Measurements from ENCODE around the gene FGA.
"Not testable (repeated sequence)": the region's sequence is repeated elsewhere in the genome, so short reads cannot be mapped to it uniquely, and the experiment has no call there.

The FGA gene

GRCh38 chr4:154595807-154596206 is 5.3 kb upstream of the FGA start:
- H3K4me1 Mint-ChIP-seq (ENCODE audit: low read depth): peaks cover under 1% of the 10 kb centered on the region

GRCh38 chr4:154594343-154594742 is 3.8 kb upstream of the FGA start:
- not testable (repeated sequence) for H3K36me3 Mint-ChIP-seq (ENCODE audit: low read depth); H3K4me1 Mint-ChIP-seq (ENCODE audit: low read depth); H3K27ac Mint-ChIP-seq; H3K9me3 Mint-ChIP-seq; DNase-seq; H3K4me3 Mint-ChIP-seq
- peaks cover 26% of the 10 kb centered on the region for H3K27me3 Mint-ChIP-seq

More at GRCh38 chr4:154595807-154596206, 5.3 kb upstream of the FGA start:
- no peak overlapping the region for H3K27ac Mint-ChIP-seq
- no peak overlapping the region for H3K4me3 Mint-ChIP-seq
- H3K36me3 Mint-ChIP-seq (ENCODE audit: low read depth): no peaks in the 10 kb centered on the region
- H3K27me3 Mint-ChIP-seq: peaks cover 20% of the 10 kb centered on the region
- no peak for DNase-seq
- no peaks in the 10 kb centered on the region for H3K9me3 Mint-ChIP-seq

DNA sequence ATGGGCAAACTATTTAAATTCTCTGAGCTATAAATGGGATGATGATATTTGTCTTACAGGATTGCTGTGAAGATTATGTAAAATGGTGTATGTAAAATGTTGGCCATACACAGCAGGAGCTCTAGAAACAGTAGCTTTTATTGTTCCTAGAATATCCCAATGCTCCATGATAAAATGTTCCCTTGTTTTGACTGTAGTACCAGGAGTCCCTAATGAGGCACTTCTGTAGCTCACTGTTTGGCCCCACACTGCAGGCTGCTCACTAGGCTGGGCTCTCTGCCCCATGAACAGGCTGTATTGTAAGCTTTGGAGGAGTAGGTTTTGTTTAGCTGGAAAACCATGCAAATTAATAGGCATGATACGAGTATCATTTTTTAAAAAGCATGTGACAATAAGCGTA is 3.3 kb upstream of the FGA start:
- Mint-ChIP-seq H3K27me3 (peaks cover 27% of the 10 kb centered on the region), H3K4me3 (no peak overlapping the region), H3K4me1 (ENCODE audit: low read depth) (no peaks in the 10 kb centered on the region), H3K27ac (no peak overlapping the region), H3K36me3 (ENCODE audit: low read depth) (no peaks in the 10 kb centered on the region), H3K9me3 (no peaks in the 10 kb centered on the region)
- no peak for DNase-seq

GRCh38 chr4:154591890-154592289 is 1.3 kb upstream of the FGA start:
- Mint-ChIP-seq H3K4me1 (ENCODE audit: low read depth) (no peaks in the 10 kb centered on the region), H3K4me3 (no peak overlapping the region), H3K9me3 (no peaks in the 10 kb centered on the region), H3K27me3 (peaks cover 25% of the 10 kb centered on the region), H3K36me3 (ENCODE audit: low read depth) (no peaks in the 10 kb centered on the region), H3K27ac (no peak overlapping the region)
- no peak for DNase-seq

GRCh38 chr4:154589296-154590197 is 995 bp downstream of the FGA start:
- peaks cover 33% of the 10 kb centered on the region for H3K27me3 Mint-ChIP-seq
- no peaks in the 10 kb centered on the region for H3K4me1 Mint-ChIP-seq (ENCODE audit: low read depth)
- no peak overlapping the region for H3K4me3 Mint-ChIP-seq
- H3K9me3 Mint-ChIP-seq: no peaks in the 10 kb centered on the region
- no peaks in the 10 kb centered on the region for H3K36me3 Mint-ChIP-seq (ENCODE audit: low read depth)
- no peak overlapping the region for H3K27ac Mint-ChIP-seq
- no peak for DNase-seq

- Mint-ChIP-seq H3K9me3 (no peaks in the 10 kb centered on the region), H3K27ac (no peak overlapping the region), H3K4me3 (no peak overlapping the region), H3K27me3 (peaks cover 30% of the 10 kb centered on the region), H3K36me3 (ENCODE audit: low read depth) (no peaks in the 10 kb centered on the region), H3K4me1 (ENCODE audit: low read depth) (no peaks in the 10 kb centered on the region)
- no peak for DNase-seq
These were observed 2.3 kb downstream of the FGA start for GRCh38 chr4:154588198-154588597.

GRCh38 chr4:154586296-154587033 is 4.1 kb downstream of the FGA start:
- Mint-ChIP-seq H3K36me3 (ENCODE audit: low read depth) (no peaks in the 10 kb centered on the region), H3K4me1 (ENCODE audit: low read depth) (no peaks in the 10 kb centered on the region), H3K9me3 (no peaks in the 10 kb centered on the region), H3K27me3 (peaks cover 28% of the 10 kb centered on the region), H3K27ac (no peak overlapping the region), H3K4me3 (no peak overlapping the region)
- DNase-seq: no peak

- H3K36me3 Mint-ChIP-seq (ENCODE audit: low read depth): no peaks in the 10 kb centered on the region
- no peaks in the 10 kb centered on the region for H3K4me1 Mint-ChIP-seq (ENCODE audit: low read depth)
- H3K9me3 Mint-ChIP-seq: no peaks in the 10 kb centered on the region
- no peak overlapping the region for H3K27ac Mint-ChIP-seq
- no peak overlapping the region for H3K4me3 Mint-ChIP-seq
- peaks cover 25% of the 10 kb centered on the region for H3K27me3 Mint-ChIP-seq
- no peak for DNase-seq
These were observed 5.0 kb downstream of the FGA start for GRCh38 chr4:154585369-154586018.

- Mint-ChIP-seq H3K27ac (no peak overlapping the region), H3K4me1 (ENCODE audit: low read depth) (no peaks in the 10 kb centered on the region), H3K4me3 (no peak overlapping the region), H3K27me3 (peaks cover 20% of the 10 kb centered on the region), H3K36me3 (ENCODE audit: low read depth) (no peaks in the 10 kb centered on the region), H3K9me3 (no peaks in the 10 kb centered on the region)
- DNase-seq: no peak
These were observed 6.3 kb downstream of the FGA start for GRCh38 chr4:154584259-154584658.

- no peak overlapping the region for H3K4me3 Mint-ChIP-seq
- H3K4me1 Mint-ChIP-seq (ENCODE audit: low read depth): no peaks in the 10 kb centered on the region
- H3K27ac Mint-ChIP-seq: no peak overlapping the region
- no peak for DNase-seq
- H3K36me3 Mint-ChIP-seq (ENCODE audit: low read depth): no peaks in the 10 kb centered on the region
- peaks cover 24% of the 10 kb centered on the region for H3K27me3 Mint-ChIP-seq
- no peaks in the 10 kb centered on the region for H3K9me3 Mint-ChIP-seq
These were observed 6.9 kb downstream of the FGA start for GRCh38 chr4:154583677-154584076.

- no peak for DNase-seq
- Mint-ChIP-seq H3K27ac (no peak overlapping the region), H3K9me3 (no peaks in the 10 kb centered on the region), H3K27me3 (peaks cover 25% of the 10 kb centered on the region), H3K36me3 (ENCODE audit: low read depth) (no peaks in the 10 kb centered on the region), H3K4me1 (ENCODE audit: low read depth) (no peaks in the 10 kb centered on the region), H3K4me3 (no peak overlapping the region)
These were observed 7.3 kb downstream of the FGA start for GRCh38 chr4:154583230-154583629.

DNA sequence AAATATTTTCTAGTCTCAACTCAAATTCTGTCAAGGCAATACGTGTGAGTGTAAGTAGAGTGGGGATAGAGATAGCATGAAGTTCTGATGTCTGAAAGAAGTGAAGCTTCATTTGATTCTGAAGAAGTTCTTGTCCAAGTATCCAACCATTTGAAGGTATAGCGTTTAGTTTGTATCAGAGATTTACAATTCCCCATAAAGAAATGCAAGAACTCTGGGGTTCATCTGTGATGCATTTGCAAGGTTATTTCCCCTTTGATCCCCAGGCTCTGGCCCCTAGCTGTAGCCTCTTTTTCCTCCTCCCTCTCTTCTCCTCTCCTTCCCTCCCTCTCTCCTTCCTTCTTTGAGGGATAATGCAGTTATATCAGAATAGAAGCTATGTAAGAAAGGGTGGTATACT is 7.8 kb downstream of the FGA start:
- no peaks in the 10 kb centered on the region for H3K36me3 Mint-ChIP-seq (ENCODE audit: low read depth)
- no peak overlapping the region for H3K27ac Mint-ChIP-seq
- H3K9me3 Mint-ChIP-seq: no peaks in the 10 kb centered on the region
- H3K4me1 Mint-ChIP-seq (ENCODE audit: low read depth): no peaks in the 10 kb centered on the region
- H3K4me3 Mint-ChIP-seq: no peak overlapping the region
- peaks cover 30% of the 10 kb centered on the region for H3K27me3 Mint-ChIP-seq
- DNase-seq: no peak

DNA sequence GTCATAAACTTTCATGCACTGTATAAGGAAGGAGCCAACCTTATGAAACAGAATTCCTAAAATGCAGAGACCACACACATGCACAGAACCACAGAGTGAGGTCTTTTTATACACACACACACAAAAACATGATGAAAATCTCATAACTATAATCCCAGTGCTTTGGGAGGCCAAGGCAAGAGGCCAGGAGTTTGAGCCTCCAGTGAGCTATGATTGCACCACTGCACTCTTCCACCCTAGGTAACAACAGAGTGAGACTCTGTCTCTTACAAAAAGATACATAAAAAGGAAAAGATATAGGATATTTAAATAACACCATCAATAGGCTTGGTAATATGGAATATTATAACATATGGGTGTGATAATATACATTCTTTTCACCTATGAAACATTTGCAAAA is 10.6 kb downstream of the FGA start:
- H3K27ac Mint-ChIP-seq: no peak overlapping the region
- H3K36me3 Mint-ChIP-seq (ENCODE audit: low read depth): no peaks in the 10 kb centered on the region
- H3K4me1 Mint-ChIP-seq (ENCODE audit: low read depth): no peaks in the 10 kb centered on the region
- DNase-seq: no peak
- H3K27me3 Mint-ChIP-seq: peaks cover 31% of the 10 kb centered on the region
- H3K9me3 Mint-ChIP-seq: no peaks in the 10 kb centered on the region
- no peak overlapping the region for H3K4me3 Mint-ChIP-seq

DNA sequence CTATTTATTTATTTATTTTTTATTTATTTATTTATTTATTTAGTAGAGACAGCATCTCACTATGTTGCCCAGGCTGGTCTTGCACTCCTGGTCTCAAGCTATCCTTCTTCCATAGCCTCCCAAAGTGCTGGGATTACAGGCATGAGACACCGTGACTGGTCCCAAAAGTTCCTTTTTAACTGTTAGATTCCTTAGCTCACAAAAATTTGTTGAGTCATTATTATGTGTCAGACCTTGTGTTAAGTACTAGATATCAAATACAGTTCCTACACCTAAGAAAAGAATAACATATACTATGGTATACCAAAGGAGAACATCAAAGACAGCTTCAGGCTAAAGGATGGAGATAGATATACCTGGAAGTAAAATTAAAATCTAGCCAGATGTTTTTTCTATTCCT is 11.6 kb downstream of the FGA start:
- Mint-ChIP-seq H3K36me3 (ENCODE audit: low read depth) (no peaks in the 10 kb centered on the region), H3K4me3 (no peak overlapping the region), H3K4me1 (ENCODE audit: low read depth) (no peaks in the 10 kb centered on the region), H3K27ac (no peak overlapping the region), H3K9me3 (no peaks in the 10 kb centered on the region), H3K27me3 (peaks cover 31% of the 10 kb centered on the region)
- no peak for DNase-seq

DNA sequence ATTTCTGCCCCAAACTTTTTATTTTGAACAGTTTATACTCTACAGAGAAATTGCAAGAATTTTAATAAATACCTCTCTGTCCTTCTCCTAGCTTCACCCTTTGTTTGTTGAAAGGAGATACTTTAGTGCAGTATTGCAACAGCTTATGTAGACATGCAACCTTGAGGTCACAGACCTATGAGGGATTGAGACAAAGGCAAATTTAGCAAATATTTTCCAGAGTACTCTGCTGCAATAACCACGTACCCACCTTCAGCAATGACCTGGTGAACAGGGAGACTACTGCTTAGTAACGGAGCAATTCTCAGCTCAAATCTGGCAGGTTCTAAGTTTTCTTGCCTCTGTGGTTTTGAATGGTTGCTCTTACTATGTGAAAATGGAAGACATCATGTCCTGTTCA is 13.2 kb downstream of the FGA start:
- peaks cover 31% of the 10 kb centered on the region for H3K27me3 Mint-ChIP-seq
- H3K36me3 Mint-ChIP-seq (ENCODE audit: low read depth): no peaks in the 10 kb centered on the region

More for the DNA sequence above, 13.2 kb downstream of the FGA start:
- Mint-ChIP-seq H3K4me1 (ENCODE audit: low read depth) (no peaks in the 10 kb centered on the region), H3K9me3 (no peaks in the 10 kb centered on the region), H3K27ac (no peak overlapping the region), H3K4me3 (no peak overlapping the region)
- no peak for DNase-seq

Data from activated T-cell treated with anti-CD3 and anti-CD28 coated beads, Interleukin-2, amount 50 U/mL, for 24 hours (primary cell).